ENCODE data around the gene RBM10.

DNA sequence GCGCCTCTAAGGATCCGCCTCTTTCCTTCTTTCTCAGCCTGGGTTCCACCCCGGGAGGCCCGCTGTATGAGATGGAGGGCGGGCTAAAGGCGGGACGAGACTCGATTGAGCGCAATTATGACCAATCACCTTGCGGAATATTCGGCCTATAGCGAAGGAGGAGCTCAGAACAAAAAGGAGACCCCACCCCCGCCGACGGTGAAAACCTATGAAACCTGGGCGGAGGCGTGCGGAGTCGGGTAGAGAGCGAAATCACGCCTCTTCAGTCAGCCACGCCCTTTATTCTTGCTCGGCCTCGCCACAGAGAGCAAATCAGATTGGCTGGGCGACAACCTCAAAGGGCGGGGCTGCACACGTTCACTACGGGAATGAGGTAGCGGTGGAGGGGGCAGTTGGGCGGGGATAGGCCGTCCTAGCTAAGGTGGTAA is 72.8 kb downstream of the RBM10 start:
- no peak for TF ChIP-seq CTCF (IDR thresholded peaks at IDR 0.05)
- TF ChIP-seq POLR2A (IDR thresholded peaks at IDR 0.05), result no peak
